GM23248 (cell line): ENCODE results near the gene GATM. TPM values are rescaled to one million over a fixed set of nuclear protein-coding genes. Genes with fewer than 3 reads are reported as not detected.

Experiments used
- DNase-seq: peaks from one replicate; pipeline ENCODE4 v3.0.0-alpha.2; 2015
- H2AFZ ChIP-seq: fragments of 200-600 bp; sonication (generic); 2 replicates; pipeline ENCODE4 v1.6.1; 2016; ENCODE audit warnings: antibody characterized with exemption
- H3F3A ChIP-seq: fragments of 200-600 bp; sonication (generic); 2 replicates; pipeline ENCODE4 v1.6.1; 2016; ENCODE audit warnings: mild to moderate bottlenecking, antibody characterized with exemption, mixed run types; ENCODE audit not compliant: insufficient read depth
- H3K27ac ChIP-seq: fragments of 200-600 bp; sonication (generic); 2 replicates; pipeline ENCODE4 v1.5.1; 2016; ENCODE audit warnings: mild to moderate bottlenecking
- H3K27me3 ChIP-seq: fragments of 200-600 bp; sonication (generic); replicated peaks from 2 replicates; pipeline ENCODE4 v1.6.1; 2016; ENCODE audit warnings: mild to moderate bottlenecking; ENCODE audit not compliant: insufficient read depth
- H3K36me3 ChIP-seq: fragments of 200-600 bp; sonication (generic); 2 replicates; pipeline ENCODE4 v1.6.1; 2016; ENCODE audit warnings: low read depth, mild to moderate bottlenecking
- H3K4me1 ChIP-seq: fragments of 200-600 bp; sonication (generic); 2 replicates; pipeline ENCODE4 v1.6.1; 2016; ENCODE audit warnings: mild to moderate bottlenecking; ENCODE audit not compliant: insufficient read depth
- H3K4me2 ChIP-seq: fragments of 200-600 bp; sonication (generic); one replicate; pipeline ENCODE4 v1.6.1; 2016; ENCODE audit warnings: mild to moderate bottlenecking; ENCODE audit not compliant: unreplicated experiment
- H3K4me3 ChIP-seq: fragments of 200-600 bp; sonication (generic); 2 replicates; pipeline ENCODE4 v1.5.1; 2016; ENCODE audit warnings: mild to moderate bottlenecking
- H3K79me2 ChIP-seq: fragments of 200-600 bp; sonication (generic); 2 replicates; pipeline ENCODE4 v1.6.1; 2016; ENCODE audit warnings: mild to moderate bottlenecking; ENCODE audit not compliant: insufficient read depth
- H3K9ac ChIP-seq: fragments of 200-600 bp; sonication (generic); 2 replicates; pipeline ENCODE4 v1.6.1; 2016; ENCODE audit warnings: mild to moderate bottlenecking
- H3K9me2 ChIP-seq: fragments of 200-600 bp; sonication (generic); 2 replicates; pipeline ENCODE4 v1.6.1; 2016; ENCODE audit warnings: mixed run types, mild to moderate bottlenecking, moderate library complexity; ENCODE audit not compliant: insufficient read depth
- H3K9me3 ChIP-seq: fragments of 200-600 bp; sonication (generic); one replicate; pipeline ENCODE4 v1.6.1; 2017; ENCODE audit warnings: low read depth
- H4K20me1 ChIP-seq: fragments of 200-600 bp; sonication (generic); 2 replicates; pipeline ENCODE4 v1.6.0; 2016; ENCODE audit not compliant: insufficient read depth
- EZH2 ChIP-seq: fragments of 200-600 bp; sonication (generic); IDR thresholded peaks from 2 replicates; pipeline ENCODE4 v1.6.1; 2018; ENCODE audit warnings: antibody characterized with exemption, mild to moderate bottlenecking; ENCODE audit not compliant: insufficient read depth, poor library complexity, severe bottlenecking
- EZH2phosphoT487 ChIP-seq: fragments of 200-600 bp; sonication (generic); IDR thresholded peaks from 2 replicates; pipeline ENCODE4 v1.6.1; 2018; ENCODE audit warnings: antibody characterized with exemption, moderate library complexity, mild to moderate bottlenecking, low read depth; ENCODE audit not compliant: insufficient read depth
- WGBS, 2 experiments: methylation state at CpG; one replicate each; pipeline ENCODE4 v1.1.6; 2015 to 2017; ENCODE audit warnings: low lambda C conversion rate in 2 of 2, low coverage in 1 of 2; ENCODE audit errors: missing lambda C conversion rate in 2 of 2; 5-methylcytosine and 5-hydroxymethylcytosine counted together
- in situ Hi-C: fragments of 300-500 bp; cut with MboI; formaldehyde crosslinking; loops from 2 replicates; pipeline ENCODE4 v1.15.0; 2020
- polyA plus RNA-seq: library from polyadenylated mRNA; unstranded; fragments of >200 nt; fragmentation: Nextera tagmentation; extraction: Ambion mirVana; gene quantifications from 2 replicates; pipeline ENCODE4 v1.2.1, GENCODE V29; 2016
- total RNA-seq: library from RNA; depleted of rRNA; stranded (reverse); fragments of >200 nt; shearing (Covaris generic); gene quantifications from 2 replicates; pipeline ENCODE4 v1.2.3, GENCODE V29; 2014

GATM gene
- total and polyA plus RNA-seq, 2 experiments from 2014 or later = not detected

GRCh38 chr15:45387380-45388007 lies 9.2 kb upstream of the GATM start:
- TF ChIP-seq EZH2 (no peak), EZH2phosphoT487 (no peak)
- no peaks in the 10 kb centered on the region for H3K79me2 ChIP-seq
- no peak overlapping the region for H2AFZ ChIP-seq
- WGBS, 2 experiments = 29 to 46% methylated on average over 1 of the region's 1 CpG
- no peaks in the 10 kb centered on the region for H3F3A ChIP-seq
- in situ Hi-C loops = no loop called here
- H3K4me1 ChIP-seq = no peaks in the 10 kb centered on the region
- no peaks in the 10 kb centered on the region for H3K9me3 ChIP-seq
- DNase-seq = no peak
- H3K4me2 ChIP-seq = no peak overlapping the region
- no peak overlapping the region for H3K27ac ChIP-seq
- no peaks in the 10 kb centered on the region for H3K36me3 ChIP-seq
- H4K20me1 ChIP-seq = no peaks in the 10 kb centered on the region
- no peak overlapping the region for H3K4me3 ChIP-seq
- no peak overlapping the region for H3K9ac ChIP-seq
- H3K9me2 ChIP-seq = no peaks in the 10 kb centered on the region
- peaks cover 30% of the 10 kb centered on the region; the same call in 1 of the 2 replicates for H3K27me3 ChIP-seq

GRCh38 chr15:45386974-45387373 lies 8.6 kb upstream of the GATM start:
- in situ Hi-C loops = no loop called here
- peaks cover 27% of the 10 kb centered on the region; the same call in 1 of the 2 replicates for H3K27me3 ChIP-seq
- no peak overlapping the region for H3K4me2 ChIP-seq
- no peak overlapping the region for H3K9ac ChIP-seq
- no peak for DNase-seq
- H3K4me1 ChIP-seq = no peaks in the 10 kb centered on the region
- no peaks in the 10 kb centered on the region for H3K9me3 ChIP-seq
- no peaks in the 10 kb centered on the region for H4K20me1 ChIP-seq
- no peaks in the 10 kb centered on the region for H3K79me2 ChIP-seq
- no peaks in the 10 kb centered on the region for H3F3A ChIP-seq
- no peaks in the 10 kb centered on the region for H3K9me2 ChIP-seq
- WGBS, 2 experiments = 47 to 50% methylated on average over 1 of the region's 1 CpG
- no peak overlapping the region for H3K27ac ChIP-seq
- H3K4me3 ChIP-seq = no peak overlapping the region
- TF ChIP-seq EZH2phosphoT487 = no peak
- TF ChIP-seq EZH2 = no peak
- no peak overlapping the region for H2AFZ ChIP-seq
- no peaks in the 10 kb centered on the region for H3K36me3 ChIP-seq

GRCh38 chr15:45386420-45386819 lies 8.1 kb upstream of the GATM start:
- no peaks in the 10 kb centered on the region for H3K79me2 ChIP-seq
- H3K27ac ChIP-seq = no peak overlapping the region
- TF ChIP-seq EZH2phosphoT487 = no peak
- TF ChIP-seq EZH2 = no peak
- WGBS, 2 experiments = 38 to 48% methylated on average over 5 of the region's 5 CpGs
- no peak overlapping the region for H3K4me3 ChIP-seq
- H3K9ac ChIP-seq = no peak overlapping the region
- peaks cover 29% of the 10 kb centered on the region; the same call in 1 of the 2 replicates for H3K27me3 ChIP-seq
- no peaks in the 10 kb centered on the region for H3K9me2 ChIP-seq
- no peak for DNase-seq
- H3F3A ChIP-seq = no peaks in the 10 kb centered on the region
- H4K20me1 ChIP-seq = no peaks in the 10 kb centered on the region
- no peak overlapping the region for H3K4me2 ChIP-seq
- H3K4me1 ChIP-seq = no peaks in the 10 kb centered on the region
- no peak overlapping the region for H2AFZ ChIP-seq
- in situ Hi-C loops = no loop called here
- H3K36me3 ChIP-seq = no peaks in the 10 kb centered on the region
- H3K9me3 ChIP-seq = no peaks in the 10 kb centered on the region

GRCh38 chr15:45385590-45385989 lies 7.2 kb upstream of the GATM start:
- TF ChIP-seq EZH2 = no peak
- no peak for DNase-seq
- Histone ChIP-seq H2AFZ (no peak overlapping the region), H4K20me1 (no peaks in the 10 kb centered on the region), H3F3A (no peaks in the 10 kb centered on the region), H3K79me2 (no peaks in the 10 kb centered on the region), H3K27me3 (peaks cover 37% of the 10 kb centered on the region), H3K9me3 (no peaks in the 10 kb centered on the region), H3K4me1 (no peaks in the 10 kb centered on the region), H3K9me2 (no peaks in the 10 kb centered on the region), H3K4me3 (no peak overlapping the region), H3K36me3 (no peaks in the 10 kb centered on the region), H3K4me2 (no peak overlapping the region), H3K27ac (no peak overlapping the region), H3K9ac (no peak overlapping the region)
- in situ Hi-C loops = no loop called here
- WGBS, 2 experiments = 22 to 50% methylated on average over 1 of the region's 1 CpG

- Histone ChIP-seq H3K27me3 (peaks cover 41% of the 10 kb centered on the region), H3F3A (no peaks in the 10 kb centered on the region), H3K79me2 (no peaks in the 10 kb centered on the region), H3K9ac (no peak overlapping the region), H3K9me3 (no peaks in the 10 kb centered on the region), H3K4me2 (no peak overlapping the region), H3K36me3 (no peaks in the 10 kb centered on the region), H3K4me1 (no peaks in the 10 kb centered on the region), H4K20me1 (no peaks in the 10 kb centered on the region), H2AFZ (no peak overlapping the region), H3K4me3 (no peak overlapping the region), H3K27ac (no peak overlapping the region), H3K9me2 (no peaks in the 10 kb centered on the region)
- TF ChIP-seq EZH2 (no peak), EZH2phosphoT487 (no peak)
- WGBS, 2 experiments = 76 to 85% methylated on average over 2 of the region's 2 CpGs
- in situ Hi-C loops = no loop called here
- no peak for DNase-seq
These were observed 6.4 kb upstream of the GATM start for GRCh38 chr15:45384700-45385099.
